Right lobe of liver (tissue), 4 donors: ENCODE data around the gene FBXO15.

Experiments
- POLR2A ChIP-seq: fragments of 450-650 bp; IDR thresholded peaks from one replicate; pipeline ENCODE4 v1.6.1; 2017; ENCODE audit warnings: antibody characterized with exemption, mild to moderate bottlenecking
- TF ChIP-seq, protein P1 (sequence below), 4 donors: fragments of 200-600 bp in 3 of 4; fragments of 450-650 bp in 1 of 4; IDR thresholded peaks; one replicate each; pipeline versions ENCODE4 v1.5.1 to v1.8.0; 2016 to 2022; ENCODE audit warnings: antibody characterized with exemption in 4 of 4, mild to moderate bottlenecking in 2 of 4
- donor health status: DM: no; HTN: no; CAD: no.
- donor health status: DM: no; HTN: no; CAD: no.
- donor health status: DM: no; HTN: yes; CAD: no.

DNA sequence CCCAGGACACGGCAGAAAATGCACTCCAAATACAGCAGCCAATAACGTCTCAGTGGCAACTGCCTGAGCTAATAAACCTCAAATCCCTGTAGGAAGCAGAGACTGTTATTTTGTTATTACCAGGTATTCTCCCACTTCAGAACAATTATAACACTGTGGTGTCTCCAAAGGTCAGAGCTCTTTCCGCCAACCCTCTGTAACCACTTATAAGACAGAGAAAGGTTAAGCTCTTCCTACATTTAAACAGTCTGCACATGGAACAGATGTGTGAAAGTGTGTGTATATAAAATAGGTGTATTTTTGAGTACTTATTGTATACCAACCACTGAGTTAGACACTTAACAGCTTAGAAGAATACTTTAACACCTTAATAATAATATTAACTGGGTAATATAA, 64.1 kb downstream of the FBXO15 start:
- TF ChIP-seq, protein P1, sequence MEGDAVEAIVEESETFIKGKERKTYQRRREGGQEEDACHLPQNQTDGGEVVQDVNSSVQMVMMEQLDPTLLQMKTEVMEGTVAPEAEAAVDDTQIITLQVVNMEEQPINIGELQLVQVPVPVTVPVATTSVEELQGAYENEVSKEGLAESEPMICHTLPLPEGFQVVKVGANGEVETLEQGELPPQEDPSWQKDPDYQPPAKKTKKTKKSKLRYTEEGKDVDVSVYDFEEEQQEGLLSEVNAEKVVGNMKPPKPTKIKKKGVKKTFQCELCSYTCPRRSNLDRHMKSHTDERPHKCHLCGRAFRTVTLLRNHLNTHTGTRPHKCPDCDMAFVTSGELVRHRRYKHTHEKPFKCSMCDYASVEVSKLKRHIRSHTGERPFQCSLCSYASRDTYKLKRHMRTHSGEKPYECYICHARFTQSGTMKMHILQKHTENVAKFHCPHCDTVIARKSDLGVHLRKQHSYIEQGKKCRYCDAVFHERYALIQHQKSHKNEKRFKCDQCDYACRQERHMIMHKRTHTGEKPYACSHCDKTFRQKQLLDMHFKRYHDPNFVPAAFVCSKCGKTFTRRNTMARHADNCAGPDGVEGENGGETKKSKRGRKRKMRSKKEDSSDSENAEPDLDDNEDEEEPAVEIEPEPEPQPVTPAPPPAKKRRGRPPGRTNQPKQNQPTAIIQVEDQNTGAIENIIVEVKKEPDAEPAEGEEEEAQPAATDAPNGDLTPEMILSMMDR (IDR thresholded peaks at IDR 0.05) = no peak
- no peak for TF ChIP-seq POLR2A
